Measurements from ENCODE around the gene ADAMTS18. TPM values are rescaled to one million over a fixed set of nuclear protein-coding genes. Genes with fewer than 3 reads are reported as not detected.

ADAMTS18 gene
- total and polyA plus RNA-seq, 2 of the 8 experiments (the other 6 are each of a cell fraction or from before 2014, with no cell fraction given) = 0.05 to 0.19 TPM

GRCh38 chr16:77304877-77305276, 130.0 kb downstream of the ADAMTS18 start (continued):
- TF ChIP-seq, protein P1, sequence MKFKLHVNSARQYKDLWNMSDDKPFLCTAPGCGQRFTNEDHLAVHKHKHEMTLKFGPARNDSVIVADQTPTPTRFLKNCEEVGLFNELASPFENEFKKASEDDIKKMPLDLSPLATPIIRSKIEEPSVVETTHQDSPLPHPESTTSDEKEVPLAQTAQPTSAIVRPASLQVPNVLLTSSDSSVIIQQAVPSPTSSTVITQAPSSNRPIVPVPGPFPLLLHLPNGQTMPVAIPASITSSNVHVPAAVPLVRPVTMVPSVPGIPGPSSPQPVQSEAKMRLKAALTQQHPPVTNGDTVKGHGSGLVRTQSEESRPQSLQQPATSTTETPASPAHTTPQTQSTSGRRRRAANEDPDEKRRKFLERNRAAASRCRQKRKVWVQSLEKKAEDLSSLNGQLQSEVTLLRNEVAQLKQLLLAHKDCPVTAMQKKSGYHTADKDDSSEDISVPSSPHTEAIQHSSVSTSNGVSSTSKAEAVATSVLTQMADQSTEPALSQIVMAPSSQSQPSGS (IDR thresholded peaks at IDR 0.05; ENCODE audit: low read length) = no peak
- no peak for TF ChIP-seq RXRA (IDR thresholded peaks at IDR 0.05; ENCODE audit: insufficient read depth, low read depth, low read length)
- TF ChIP-seq HDAC6 (IDR thresholded peaks at IDR 0.05; ENCODE audit: low read depth, low read length) = no peak

Data from H1 (cell line).